Astrocyte of the cerebellum (primary cell): ENCODE measurements around the gene RHAG.

Experiments
- DNase-seq: peaks from one replicate; pipeline ENCODE4 v3.0.0-alpha.2; 2011; ENCODE audit warnings: low read depth
- H3K4me3 ChIP-seq: 2 replicates; pipeline ENCODE4 v1.5.1; 2011; ENCODE audit warnings: mild to moderate bottlenecking, low read depth, low read length, moderate library complexity
- in situ Hi-C: cut with HindIII; loops from 2 replicates; pipeline ENCODE4 v1.10.0; 2017; ENCODE audit warnings: low sequenced_read_pairs
- TF ChIP-seq, protein P1 (sequence below): IDR thresholded peaks from 2 replicates; pipeline ENCODE4 v1.5.1; 2012; ENCODE audit warnings: low read length, low read depth, moderate library complexity, mild to moderate bottlenecking; ENCODE audit errors: missing control alignments

The RHAG gene

DNA sequence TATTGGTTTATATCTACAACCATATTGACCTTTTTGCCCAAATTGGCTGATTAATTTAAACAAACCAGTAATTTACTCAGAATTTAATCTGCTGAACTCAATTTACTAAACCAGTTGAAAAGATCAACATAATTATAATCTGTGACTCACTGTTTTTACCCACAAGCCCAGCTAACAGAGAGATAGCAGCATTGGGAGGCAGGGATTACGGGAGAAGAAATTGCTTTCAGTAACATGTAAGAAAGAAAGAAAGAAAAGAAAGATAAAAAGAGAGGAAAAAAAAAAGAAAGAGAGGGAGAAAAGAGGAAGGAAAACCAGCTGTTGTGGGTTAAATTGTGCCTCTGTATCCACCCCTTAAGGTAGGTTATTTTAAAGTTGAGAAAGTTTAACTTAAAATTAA, 13.3 kb upstream of the RHAG start:
- no peak for DNase-seq
- TF ChIP-seq, protein P1, sequence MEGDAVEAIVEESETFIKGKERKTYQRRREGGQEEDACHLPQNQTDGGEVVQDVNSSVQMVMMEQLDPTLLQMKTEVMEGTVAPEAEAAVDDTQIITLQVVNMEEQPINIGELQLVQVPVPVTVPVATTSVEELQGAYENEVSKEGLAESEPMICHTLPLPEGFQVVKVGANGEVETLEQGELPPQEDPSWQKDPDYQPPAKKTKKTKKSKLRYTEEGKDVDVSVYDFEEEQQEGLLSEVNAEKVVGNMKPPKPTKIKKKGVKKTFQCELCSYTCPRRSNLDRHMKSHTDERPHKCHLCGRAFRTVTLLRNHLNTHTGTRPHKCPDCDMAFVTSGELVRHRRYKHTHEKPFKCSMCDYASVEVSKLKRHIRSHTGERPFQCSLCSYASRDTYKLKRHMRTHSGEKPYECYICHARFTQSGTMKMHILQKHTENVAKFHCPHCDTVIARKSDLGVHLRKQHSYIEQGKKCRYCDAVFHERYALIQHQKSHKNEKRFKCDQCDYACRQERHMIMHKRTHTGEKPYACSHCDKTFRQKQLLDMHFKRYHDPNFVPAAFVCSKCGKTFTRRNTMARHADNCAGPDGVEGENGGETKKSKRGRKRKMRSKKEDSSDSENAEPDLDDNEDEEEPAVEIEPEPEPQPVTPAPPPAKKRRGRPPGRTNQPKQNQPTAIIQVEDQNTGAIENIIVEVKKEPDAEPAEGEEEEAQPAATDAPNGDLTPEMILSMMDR = no peak
- H3K4me3 ChIP-seq = no peak overlapping the region
- in situ Hi-C loops = no loop called here

GRCh38 chr6:49648036-49648435, 11.4 kb upstream of the RHAG start:
- in situ Hi-C loops = no loop called here
- DNase-seq = no peak
- no peak overlapping the region for H3K4me3 ChIP-seq
- TF ChIP-seq, protein P1 = no peak

DNA sequence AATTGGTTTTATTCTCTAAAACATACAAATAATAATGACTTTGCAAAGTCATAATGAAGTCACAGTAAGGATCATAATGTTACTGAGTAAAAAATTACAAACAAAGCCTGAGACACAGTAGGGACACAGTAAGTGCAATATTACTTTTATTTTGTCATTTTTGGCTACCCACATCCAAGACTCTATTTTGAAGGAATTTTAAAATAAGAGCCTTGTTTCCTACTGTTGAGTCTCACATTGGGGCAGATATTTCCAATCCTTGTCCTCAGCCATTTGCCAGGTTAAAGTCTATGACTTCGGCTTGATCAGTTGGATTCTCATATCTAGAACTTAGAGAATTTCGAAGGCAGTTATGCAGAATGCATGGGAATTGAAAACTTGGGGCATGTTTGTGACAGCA, 10.8 kb upstream of the RHAG start:
- TF ChIP-seq, protein P1 = no peak
- no peak overlapping the region for H3K4me3 ChIP-seq
- in situ Hi-C loops = no loop called here
- no peak for DNase-seq

DNA sequence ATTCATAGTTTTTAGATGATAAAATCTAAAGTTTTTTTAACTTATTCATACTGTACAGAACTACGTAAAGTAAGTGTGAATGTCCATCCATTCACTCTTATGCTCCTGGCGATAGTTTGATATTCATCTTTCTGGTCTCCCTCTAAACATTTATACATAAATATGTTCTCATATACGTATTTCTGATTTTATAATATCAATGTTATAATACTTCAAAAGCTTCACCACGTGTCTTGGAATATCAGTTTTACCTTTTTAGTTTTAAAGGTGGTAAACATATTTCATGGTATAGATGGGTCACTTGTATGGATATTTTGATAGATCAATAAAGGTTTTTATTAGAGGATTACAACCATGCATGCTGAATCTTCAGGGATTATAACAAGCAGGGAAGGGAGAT, 10.3 kb upstream of the RHAG start:
- no peak overlapping the region for H3K4me3 ChIP-seq
- TF ChIP-seq, protein P1 = no peak
- in situ Hi-C loops = no loop called here
- no peak for DNase-seq

DNA sequence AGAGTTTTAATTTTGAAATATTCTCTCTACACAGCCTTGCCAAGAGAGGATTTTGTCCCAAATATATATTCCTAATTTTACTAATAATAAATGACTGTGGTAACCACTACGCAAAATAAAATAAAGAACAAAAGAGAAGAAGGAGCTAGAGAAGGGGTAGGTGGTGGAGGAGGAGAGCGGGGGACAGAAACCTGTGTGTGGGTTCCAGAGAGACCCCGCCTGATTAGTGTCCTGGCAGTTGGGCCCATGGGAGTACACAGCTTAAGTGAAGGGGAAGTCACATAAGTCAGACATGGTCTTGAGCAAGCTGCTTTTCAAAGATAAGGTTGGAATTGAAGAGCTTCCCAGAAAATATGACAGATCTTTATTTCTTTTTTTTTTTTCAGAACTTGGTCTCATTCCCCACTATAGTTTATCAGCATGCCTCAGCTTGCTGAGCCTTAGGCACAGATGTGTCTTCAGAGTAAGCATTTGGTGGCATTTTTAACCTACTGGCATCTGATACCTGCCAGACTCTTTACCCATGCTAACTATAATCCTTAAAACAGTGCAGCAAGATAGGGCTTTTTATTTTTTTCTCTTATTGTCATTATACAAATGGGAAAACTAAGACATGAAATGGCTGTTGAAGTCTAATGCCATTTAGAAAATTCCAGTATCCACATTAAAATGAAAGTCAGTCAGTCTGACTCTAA, 9.6 kb upstream of the RHAG start:
- in situ Hi-C loops = no loop called here

GRCh38 chr6:49645139-49645538, 8.5 kb upstream of the RHAG start:
- in situ Hi-C loops = no loop called here
- no peak for DNase-seq
- TF ChIP-seq, protein P1 = no peak
- H3K4me3 ChIP-seq = no peak overlapping the region

More for the DNA sequence above, 9.6 kb upstream of the RHAG start:
- no peak overlapping the region for H3K4me3 ChIP-seq
- DNase-seq = no peak
- TF ChIP-seq, protein P1 = no peak
